DND-41 (cell line): ENCODE results near the gene NMRK2.

Experiments
- CTCF ChIP-seq: IDR thresholded peaks from 2 replicates; pipeline ENCODE4 v1.5.1; 2012; ENCODE audit warnings: borderline replicate concordance, low read length, moderate library complexity, mild to moderate bottlenecking; ENCODE audit not compliant: poor library complexity, severe bottlenecking; ENCODE audit errors: extremely low read depth
- EZH2 ChIP-seq: IDR thresholded peaks from 3 replicates; pipeline ENCODE4 v1.6.1; 2012; ENCODE audit warnings: borderline replicate concordance, low read depth, mild to moderate bottlenecking, moderate library complexity, low read length, inconsistent platforms; ENCODE audit not compliant: severe bottlenecking

DNA sequence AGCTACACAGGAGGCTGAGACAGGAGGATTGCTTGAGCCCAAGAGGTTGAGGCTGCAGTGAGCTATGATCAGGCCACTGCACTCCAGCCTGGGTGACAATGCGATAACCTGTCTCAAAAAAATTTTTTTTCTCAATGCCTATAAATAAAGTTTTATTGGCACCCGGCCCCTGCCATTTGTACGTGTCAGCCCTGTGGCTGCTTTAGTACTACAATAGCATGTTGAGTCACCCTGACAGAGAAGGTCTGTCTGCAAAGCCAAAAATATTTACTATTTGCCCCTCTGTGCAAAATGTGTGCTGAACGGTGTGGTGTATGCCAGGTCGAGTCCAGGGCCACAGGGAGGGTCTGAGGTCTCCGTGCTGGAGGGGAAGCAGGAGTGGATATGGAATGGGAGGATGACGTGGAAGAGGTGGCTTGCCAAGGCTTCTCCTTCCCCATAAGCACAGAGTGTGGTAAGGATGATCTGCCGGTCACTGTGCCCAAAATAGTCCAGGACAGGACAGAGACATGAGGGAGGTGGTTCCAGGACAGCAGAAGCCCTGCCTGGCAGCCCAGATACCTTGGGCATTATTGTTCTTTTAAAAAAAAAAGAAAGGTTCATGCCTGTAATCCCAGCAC is 10.0 kb downstream of the NMRK2 start:
- no peak for TF ChIP-seq CTCF
- no peak for TF ChIP-seq EZH2
